Measurements from ENCODE around the gene BIRC5.

DNA sequence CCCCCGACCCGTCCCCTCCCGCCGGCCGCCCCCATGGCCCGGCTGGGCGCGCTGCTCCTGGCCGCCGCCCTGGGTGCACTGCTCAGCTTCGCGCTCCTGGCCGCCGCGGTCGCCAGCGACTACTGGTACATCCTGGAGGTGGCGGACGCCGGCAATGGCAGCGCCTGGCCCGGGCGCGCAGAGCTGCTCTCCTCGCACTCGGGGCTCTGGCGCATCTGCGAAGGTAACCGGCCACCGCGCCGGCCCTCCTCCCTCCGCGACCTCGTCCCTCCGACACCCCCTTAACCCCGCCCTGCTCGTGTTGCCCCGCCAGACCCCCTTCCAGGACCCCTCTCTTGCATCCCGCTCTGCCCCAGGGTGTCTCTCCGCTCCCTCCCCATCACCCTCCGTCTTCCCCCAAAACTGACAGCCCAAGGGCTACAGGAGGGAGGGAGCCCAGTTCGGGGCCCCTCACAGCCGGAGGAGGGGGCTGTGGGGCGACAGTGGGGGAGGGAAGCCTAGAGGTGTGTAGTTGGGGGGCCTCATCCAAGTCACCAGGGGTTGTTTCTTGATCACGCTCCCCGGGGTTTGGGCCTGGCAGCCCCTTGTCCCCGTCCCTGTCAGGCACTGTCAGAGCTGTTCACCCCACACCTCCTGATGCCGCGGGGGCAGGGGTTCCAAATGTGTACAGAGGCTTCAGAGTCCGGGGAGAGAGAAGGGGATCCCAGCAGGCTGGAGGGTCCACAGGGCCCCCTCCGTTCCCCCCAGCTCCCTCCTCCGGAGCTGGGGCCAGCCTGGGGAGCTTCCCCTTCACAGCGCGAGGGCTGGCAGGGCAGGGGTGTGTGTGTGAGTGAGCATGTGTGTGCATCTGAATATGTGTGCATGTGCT is 18.2 kb downstream of the BIRC5 start:
- no peak for TF ChIP-seq POLR2AphosphoS5 (IDR thresholded peaks at IDR 0.05)
- TF ChIP-seq, protein P1, sequence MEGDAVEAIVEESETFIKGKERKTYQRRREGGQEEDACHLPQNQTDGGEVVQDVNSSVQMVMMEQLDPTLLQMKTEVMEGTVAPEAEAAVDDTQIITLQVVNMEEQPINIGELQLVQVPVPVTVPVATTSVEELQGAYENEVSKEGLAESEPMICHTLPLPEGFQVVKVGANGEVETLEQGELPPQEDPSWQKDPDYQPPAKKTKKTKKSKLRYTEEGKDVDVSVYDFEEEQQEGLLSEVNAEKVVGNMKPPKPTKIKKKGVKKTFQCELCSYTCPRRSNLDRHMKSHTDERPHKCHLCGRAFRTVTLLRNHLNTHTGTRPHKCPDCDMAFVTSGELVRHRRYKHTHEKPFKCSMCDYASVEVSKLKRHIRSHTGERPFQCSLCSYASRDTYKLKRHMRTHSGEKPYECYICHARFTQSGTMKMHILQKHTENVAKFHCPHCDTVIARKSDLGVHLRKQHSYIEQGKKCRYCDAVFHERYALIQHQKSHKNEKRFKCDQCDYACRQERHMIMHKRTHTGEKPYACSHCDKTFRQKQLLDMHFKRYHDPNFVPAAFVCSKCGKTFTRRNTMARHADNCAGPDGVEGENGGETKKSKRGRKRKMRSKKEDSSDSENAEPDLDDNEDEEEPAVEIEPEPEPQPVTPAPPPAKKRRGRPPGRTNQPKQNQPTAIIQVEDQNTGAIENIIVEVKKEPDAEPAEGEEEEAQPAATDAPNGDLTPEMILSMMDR (IDR thresholded peaks at IDR 0.05) = no peak
